GM23248 (cell line): ENCODE results near the gene GOLGA6L4. TPM values are rescaled to one million over a fixed set of nuclear protein-coding genes. Genes with fewer than 3 reads are reported as not detected.

Experiments
- polyA plus RNA-seq: library from polyadenylated mRNA; unstranded; fragments of >200 nt; fragmentation: Nextera tagmentation; extraction: Ambion mirVana; gene quantifications from 2 replicates; pipeline ENCODE4 v1.2.1, GENCODE V29; 2016
- small RNA-seq: library from RNA; depleted of rRNA; stranded (forward); fragments of <200 nt; gene quantifications from one replicate; pipeline ENCODE3, GENCODE V24; 2014; ENCODE audit warnings: low read depth, low replicate concordance
- total RNA-seq: library from RNA; depleted of rRNA; stranded (reverse); fragments of >200 nt; shearing (Covaris generic); gene quantifications from 2 replicates; pipeline ENCODE4 v1.2.3, GENCODE V29; 2014

The GOLGA6L4 gene
- total and polyA plus RNA-seq, 2 experiments from 2014 or later: 0.43 to 1.5 TPM

Small RNAs within 50 kb of the gene (small RNA-seq; reads per million reads assigned to genes)
- not detected for gene RN7SL331P
- gene UBE2Q2P8: not detected
